HT1080 (cell line): Measurements from ENCODE around the gene LDLRAP1. TPM values are rescaled to one million over a fixed set of nuclear protein-coding genes. Genes with fewer than 3 reads are reported as not detected.
A peak's percentile ranks its signal among the peaks of the same experiment; 100 is the strongest.
"Not testable (repeated sequence)": the region's sequence is repeated elsewhere in the genome, so short reads cannot be mapped to it uniquely, and the experiment has no call there.

ENCODE experiments used
- DNase-seq: peaks from one replicate; pipeline ENCODE4 v3.0.0-alpha.2; 2015; ENCODE audit warnings: low read depth
- total RNA-seq: library from RNA; depleted of rRNA; stranded (reverse); fragments of >200 nt; shearing (Covaris generic); gene quantifications from 2 replicates; pipeline ENCODE4 v1.2.3, GENCODE V29; 2014

The LDLRAP1 gene
- total RNA-seq, 1 experiment from 2014 or later: 13.8 TPM

DNA sequence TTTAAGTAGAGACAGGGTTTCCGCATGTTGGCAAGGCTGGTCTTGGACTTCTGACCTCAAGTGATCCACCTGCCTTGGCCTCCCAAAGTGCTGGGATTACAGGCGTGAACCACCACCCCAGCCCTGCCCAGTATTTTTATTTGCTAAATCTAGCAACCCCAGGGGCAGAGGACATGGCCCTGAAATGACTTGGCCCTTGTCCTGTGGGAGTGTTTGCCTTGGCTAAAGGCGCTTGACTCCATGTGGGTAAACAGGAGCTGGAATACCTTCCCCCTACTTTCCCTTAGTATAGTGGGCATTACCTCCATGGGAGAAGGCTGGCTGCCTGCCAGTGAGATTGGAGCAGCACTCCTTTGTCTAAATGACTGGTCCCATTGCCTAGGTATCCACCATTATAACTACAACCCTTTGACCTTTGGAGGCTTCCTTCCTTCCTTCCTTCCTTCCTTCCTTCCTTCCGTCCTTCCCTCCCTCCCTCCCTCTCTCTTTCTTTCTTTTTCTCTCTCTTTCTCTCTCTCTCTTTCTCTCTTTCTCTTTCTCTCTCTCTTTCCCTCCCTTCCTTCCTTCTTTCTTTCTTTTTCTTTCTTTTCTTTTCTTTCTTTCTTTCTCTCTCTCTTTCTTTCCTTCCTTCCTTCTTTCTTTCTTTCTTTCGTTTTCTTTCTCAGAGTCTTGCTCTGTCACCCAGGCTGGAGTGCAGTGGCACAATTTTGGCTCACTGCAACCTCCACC, 57.7 kb downstream of the LDLRAP1 start:
- DNase-seq: not testable (repeated sequence)

DNA sequence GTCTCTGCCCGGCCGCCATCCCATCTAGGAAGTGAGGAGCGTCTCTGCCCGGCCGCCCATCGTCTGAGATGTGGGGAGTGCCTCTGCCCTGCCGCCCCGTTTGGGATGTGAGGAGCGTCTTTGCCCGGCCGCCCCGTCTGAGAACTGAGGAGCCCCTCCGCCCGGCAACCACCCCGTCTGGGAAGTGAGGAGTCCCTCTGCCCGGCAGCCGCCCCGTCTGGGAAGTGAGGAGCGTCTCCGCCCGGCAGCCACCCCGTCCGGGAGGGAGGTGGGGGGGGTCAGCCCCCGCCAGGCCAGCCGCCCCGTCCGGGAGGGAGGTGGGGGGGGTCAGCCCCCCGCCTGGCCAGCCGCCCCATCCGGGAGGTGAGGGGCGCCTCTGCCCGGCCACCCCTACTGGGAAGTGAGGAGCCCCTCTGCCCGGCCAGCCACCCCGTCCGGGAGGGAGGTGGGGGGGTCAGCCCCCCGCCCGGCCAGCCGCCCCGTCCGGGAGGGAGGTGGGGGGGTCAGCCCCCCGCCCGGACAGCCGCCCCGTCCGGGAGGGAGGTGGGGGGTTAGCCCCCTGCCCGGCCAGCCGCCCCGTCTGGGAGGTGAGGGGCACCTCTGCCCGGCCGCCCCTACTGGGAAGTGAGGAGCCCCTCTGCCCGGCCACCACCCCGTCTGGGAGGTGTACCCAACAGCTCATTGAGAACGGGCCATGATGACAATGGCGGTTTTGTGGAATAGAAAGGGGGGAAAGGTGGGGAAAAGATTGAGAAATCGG, 60.6 kb downstream of the LDLRAP1 start:
- not testable (repeated sequence) for DNase-seq

DNA sequence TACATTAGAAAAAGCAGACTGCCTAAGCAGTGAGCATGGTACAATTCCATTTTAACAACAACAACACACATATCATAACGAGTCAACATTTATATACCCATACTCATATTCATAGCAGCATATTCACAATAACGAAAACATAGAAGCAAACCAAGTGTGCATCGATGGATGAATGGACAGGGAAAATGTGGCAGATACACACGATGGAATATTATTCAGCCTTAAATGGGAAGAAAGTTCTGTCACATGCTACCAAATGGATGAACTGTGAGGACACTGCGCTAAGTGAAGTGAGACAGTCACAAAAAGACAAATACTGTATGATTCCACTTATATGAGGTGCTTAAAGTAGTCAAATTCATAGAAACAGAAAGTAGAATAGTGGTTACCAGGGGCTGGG, 63.7 kb downstream of the LDLRAP1 start:
- DNase-seq: no peak

DNA sequence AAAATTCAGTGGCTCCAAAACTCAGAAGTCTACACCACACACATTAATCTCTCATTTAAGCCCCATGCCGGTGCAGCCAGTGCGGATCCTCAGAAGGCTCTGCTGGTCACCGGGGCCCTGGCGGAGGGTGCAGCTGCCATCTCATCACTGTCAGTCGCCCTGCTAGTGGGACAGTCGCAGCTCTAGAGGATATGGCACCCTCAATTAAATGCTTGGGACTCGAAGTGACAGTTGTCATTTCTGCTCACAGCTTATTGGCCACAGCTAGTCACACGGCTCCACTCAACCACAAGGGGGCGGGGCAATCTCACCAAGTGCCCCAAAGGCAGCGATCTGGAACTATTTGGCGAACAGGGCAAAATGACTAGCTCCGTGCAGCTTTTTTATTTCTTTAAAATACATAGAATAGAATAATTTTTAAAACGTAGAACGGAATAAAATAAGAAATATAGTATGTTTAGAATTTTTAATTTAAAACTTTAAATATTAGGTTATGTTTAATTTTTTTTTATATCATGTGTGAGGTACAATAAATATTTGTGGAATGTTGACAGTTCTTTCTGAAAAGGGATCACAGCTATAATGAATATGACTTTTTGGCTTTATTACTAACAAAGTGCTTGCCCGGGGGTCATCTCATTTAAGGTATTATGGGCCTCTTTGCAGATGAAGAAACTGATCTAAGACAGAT, 65.2 kb downstream of the LDLRAP1 start:
- peak; percentile 39 for DNase-seq

DNA sequence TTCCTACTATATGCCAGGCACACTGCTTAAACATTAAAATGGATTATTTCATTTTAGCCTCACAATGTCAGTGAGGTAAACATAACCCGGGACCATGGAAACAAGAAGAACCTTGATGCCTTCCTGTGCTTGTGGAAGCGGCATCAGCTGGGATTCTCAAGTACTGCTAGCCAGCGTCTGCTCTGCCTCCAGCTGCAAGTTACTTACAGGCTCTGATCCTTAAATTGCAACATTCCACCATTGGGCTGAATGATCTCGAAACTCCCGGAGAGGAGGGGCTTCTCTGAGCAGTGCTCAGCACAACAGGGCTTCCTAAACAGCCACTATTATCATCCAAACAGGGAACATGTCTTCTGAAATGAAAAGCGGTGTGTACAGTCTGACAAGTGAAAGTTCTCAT, 66.5 kb downstream of the LDLRAP1 start:
- no peak for DNase-seq

DNA sequence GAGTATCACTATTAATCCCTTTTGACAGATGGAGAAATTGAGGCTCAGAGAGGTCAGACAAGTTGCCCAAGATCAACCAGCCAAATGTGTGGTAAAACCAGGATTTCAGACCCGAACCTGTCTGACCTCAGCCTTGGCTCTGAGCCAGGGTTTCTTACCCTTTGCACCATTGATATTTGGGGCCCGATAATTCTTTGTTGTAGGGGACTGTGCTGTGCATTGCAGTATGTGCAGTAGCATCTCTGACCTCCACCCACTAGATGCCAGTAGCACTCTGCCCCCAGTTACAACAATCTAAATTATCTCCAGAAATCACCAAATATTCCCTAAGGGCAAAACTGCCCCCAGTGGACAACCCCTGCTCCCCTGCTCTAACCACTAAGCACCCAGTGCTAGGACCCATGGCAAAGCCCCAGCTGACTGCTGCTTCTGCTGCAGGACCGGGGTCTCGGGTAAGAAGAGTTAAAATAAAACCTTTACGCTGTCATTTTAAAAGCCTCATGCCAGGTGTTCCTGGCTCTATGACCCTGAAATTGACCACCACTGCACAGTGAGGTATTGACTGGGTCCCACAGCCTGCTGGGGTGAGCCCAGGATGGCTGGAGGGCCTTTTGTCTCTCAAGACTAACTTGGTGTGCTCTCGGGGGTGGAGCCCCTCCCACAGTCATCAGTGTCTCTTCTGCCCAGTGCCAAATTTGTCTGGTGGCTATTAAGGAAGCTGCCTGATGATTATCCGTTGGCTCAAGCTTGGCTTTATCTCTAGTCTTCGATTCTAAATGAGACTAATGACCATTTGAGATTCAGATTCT, 67.6 kb downstream of the LDLRAP1 start:
- DNase-seq: peak; percentile 31

DNA sequence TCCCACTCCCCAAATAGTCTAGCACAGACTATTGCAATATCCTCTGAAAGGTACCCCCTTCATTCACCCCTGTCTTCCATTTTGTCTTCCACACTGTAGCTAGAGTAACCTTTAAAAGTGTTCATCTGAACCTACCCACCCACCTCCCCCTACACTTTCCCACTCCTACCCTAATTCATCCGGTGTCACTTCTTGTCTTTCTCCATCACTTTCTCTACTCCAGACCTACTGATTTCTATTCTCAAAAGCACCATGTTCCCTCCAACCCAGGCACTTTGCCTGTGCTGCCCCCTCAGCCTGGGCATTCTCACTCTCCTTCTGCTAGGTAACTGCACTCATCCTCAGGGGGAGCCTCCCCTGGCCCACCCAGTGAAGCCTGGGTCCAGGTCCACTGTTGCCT, 68.4 kb downstream of the LDLRAP1 start:
- no peak for DNase-seq

DNA sequence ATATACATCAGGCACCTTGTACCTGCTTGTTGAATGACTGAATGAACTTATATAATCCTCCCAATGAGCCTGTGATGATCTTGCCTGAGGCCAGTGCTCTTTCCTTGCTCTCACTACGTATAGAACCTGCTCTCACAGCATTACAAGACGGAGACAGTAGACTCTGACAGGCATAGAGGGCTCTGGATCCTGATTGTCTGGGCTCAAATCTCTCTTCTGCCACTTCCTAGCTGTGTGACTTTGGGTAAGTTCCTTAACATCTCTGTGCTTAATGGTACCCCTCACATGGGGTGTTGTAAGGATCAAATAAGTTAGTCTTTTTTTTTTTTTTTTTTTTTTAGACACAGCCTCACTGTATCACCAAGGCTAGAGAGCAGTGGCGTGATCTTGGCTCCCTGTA, 69.0 kb downstream of the LDLRAP1 start:
- no peak for DNase-seq

DNA sequence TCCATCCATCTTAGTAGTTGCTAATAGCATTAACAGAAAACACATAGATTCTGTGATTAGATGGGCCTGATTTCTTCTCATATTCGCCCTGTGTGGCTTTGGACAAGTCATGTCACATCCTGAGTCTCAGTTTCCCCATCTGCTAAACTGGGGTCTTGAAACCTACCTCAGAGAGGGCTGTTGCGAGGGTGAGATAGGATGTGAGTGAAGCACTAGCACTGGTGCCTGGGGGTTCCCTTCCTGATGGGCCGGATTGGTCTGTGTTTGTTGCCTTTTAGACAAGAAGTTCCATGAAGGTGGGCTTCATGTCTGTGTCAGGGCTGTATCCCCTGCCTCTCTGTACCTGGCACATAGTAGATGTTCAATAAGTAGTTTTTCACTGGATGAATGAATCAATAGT, 69.7 kb downstream of the LDLRAP1 start:
- no peak for DNase-seq

DNA sequence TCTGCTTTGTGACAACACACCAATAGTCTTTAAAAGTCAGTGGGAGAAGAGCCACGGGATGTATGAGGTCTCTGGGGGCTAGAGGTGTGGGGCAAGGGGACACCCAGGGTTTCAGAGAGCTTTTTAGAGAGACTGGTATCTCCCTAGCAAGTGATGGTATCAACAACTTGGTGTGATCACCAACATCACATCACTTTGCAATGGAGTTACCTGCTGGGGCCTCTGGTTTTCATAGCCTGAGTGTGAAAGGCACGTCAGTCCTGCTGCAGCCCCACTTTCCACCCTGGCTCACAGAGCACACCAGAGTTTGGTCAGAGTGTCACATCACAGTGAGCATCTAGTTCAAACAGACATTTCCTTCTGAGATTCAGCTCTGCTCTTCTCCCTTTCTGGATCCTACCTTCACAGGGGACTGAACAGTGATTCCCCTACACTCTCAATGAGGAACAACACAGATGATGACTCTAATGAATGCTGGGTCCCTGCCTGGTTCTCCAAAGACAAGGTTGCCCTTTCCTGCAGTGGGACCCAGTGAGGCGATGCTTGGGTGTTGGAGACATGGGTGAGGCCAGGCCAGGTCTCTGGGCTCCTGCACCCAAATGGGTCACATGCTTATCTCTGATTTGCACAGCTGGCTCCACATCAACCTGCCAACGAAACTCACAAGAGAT, 71.2 kb downstream of the LDLRAP1 start:
- DNase-seq: no peak

DNA sequence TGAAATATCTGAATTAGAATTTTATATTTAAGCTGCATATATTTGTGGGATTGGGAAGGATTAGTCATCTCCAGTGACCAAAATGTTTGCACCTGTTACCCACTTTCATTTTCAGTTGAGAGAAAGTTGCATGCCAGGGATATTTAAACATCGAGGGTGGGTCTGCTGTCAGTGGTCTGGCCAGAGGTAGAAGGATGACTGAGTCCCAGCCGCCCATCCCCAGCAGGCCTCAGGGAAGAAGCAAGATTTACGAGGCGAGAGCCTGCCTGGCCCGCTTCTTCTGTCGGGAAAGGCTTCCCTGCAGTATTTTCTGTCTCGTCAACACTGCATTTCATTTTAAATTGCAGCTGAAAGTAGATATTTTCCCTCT, 71.8 kb downstream of the LDLRAP1 start:
- no peak for DNase-seq

DNA sequence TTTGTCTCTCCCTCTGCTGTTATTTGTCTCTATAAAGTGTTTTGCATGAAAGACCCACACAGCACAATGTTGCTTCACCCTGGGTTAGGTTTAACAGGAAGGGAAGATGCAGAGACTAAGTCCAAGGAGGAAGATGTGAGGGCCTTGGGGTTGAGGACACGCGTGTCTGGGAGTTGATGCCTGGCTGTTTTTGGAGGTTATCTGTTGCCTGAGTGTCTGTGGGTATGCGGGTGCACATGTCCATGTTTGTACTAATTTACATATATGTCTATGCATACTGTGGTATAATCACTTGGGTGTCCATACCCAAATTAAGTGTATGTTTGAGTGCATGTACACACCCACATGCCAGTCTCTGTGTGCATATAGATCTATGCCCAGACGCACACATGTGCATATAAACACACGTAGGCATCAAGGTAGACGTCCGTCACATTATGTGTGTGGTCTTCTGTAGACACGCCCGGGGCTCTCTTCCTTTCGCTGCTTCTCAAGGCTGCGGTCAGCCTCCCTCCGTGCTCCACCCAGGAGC, 72.2 kb downstream of the LDLRAP1 start:
- DNase-seq: no peak

DNA sequence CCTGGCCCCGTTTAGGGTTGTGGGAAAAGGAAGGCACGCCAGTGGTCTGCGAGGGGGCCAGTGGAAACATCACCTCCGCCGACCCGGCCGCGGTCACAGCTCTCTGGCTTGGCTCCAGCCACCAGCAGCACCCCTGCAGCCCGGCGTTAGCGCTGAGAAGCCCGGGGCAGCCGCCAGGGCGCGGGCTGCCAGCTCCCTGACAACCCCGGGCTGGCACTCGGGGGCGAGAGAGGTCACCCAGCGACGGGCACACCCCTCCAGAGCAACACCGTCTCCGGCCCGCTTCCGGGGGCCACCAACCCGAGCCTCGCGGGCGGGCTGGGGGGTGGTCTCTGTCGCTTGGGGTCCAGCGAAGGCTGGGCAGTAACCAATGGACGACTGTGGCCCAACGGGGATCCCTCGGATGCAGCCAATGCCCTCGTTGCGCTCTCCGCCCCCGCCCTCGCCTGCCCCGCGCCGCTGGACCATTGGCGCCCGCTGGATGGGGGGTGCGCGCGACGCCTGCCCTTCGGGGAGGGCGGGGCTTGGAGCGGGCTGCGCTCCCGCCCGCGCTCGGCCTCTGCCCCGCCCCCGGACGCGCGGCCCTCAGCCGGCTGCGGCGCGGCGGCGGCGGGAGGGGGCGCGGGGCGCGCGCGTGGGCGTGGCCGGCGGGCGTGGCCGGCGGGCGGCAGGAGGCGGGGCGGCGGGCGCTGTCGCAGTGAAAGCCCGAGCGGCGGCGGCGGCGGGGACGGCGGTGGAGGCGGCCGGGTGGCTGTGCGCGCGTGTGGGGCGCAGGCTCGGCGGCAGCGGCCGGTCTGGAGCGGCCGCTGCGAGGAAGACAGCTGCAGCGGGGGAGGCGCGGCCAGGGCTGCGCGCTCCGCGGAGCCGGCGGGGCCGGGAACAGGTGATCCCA, 72.9 kb downstream of the LDLRAP1 start, which contains the start of gene MAN1C1:
MAN1C1 (plus strand) TSS at position 697 of the 892 bp plus-strand sequence. CDS start 1,007 bp downstream, outside the sequence.
- DNase-seq: peak; percentile 79

DNA sequence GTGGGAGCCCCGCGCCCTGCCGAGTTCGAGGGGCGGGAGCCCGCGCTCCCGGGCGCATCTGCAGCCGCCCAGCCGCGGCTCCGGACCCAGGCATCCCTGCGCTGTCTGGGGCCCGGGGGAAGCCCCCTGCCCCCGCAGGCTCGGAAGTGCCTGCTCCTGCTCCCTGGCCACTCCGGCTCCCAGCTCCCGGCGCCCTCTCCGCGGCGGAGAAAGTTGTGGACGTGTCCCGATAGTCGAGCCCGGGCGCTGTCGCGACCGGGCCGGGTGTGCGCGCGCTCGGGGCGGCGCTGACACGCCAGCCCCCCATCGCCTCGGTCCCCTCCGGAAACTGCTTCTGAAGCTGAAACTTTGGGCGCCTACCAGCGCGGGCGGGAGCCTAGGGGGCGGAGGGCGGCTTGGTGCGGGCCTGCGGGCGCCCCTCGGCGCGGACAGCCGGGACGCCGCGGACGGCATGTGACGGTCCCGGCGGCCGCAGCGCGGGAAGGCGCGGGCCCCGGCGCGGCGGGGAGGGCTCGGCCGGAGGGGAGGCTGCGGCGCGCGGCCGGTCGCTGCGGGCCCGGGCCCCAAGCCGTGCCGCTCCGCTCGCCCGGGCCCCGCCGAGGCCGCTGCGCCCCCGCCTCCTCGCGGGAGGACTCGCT, 73.7 kb downstream of the LDLRAP1 start:
- no peak for DNase-seq

DNA sequence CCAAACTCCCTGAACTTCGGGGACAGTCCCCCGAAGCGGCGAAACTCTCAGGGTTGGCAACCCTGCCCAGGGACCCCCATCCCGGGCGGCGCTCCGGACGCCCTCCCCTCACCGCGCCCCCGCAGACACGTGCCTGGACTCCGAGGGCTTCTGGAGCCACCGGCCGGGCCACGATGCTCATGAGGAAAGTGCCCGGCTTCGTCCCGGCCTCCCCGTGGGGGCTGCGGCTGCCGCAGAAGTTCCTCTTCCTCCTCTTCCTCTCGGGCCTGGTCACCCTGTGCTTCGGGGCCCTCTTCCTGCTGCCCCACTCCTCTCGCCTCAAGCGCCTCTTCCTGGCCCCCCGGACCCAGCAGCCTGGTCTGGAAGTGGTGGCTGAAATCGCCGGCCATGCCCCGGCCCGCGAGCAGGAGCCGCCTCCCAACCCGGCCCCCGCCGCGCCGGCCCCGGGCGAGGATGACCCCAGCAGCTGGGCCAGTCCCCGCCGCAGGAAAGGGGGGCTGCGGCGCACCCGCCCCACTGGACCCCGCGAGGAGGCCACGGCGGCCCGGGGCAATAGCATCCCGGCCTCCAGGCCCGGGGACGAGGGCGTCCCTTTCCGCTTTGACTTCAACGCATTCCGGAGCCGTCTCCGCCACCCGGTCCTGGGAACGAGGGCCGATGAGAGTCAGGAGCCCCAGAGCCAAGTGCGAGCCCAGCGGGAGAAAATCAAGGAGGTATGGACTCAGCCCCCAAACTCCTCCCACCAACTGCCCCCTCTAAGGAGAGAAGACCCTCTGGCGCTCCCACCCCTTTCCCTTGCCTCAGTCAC, 74.4 kb downstream of the LDLRAP1 start:
- DNase-seq: no peak

DNA sequence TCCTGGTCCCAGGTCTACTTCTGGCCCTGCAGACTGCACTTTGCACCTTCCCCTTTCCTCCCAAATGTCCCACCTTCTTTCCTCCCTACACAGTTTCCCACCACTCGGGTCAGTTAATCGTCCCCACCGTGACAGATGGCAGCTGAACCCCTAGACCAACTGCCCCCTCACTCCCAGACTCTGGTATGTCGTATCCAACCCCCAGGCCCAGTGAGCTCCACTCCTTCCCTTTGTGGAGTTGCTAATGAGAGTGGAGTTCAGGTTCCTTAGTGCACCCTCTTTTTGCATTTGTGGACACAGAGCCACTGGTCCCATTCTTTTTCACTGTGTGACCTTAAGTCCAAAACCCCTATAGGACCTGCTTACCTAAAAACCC, 75.0 kb downstream of the LDLRAP1 start:
- no peak for DNase-seq
